HepG2 (cell line): ENCODE measurements around the gene QDPR. TPM values are rescaled to one million over a fixed set of nuclear protein-coding genes. Genes with fewer than 3 reads are reported as not detected.

Experiments used
- ATRX ChIP-seq: sonication (generic); formaldehyde crosslinking; IDR thresholded peaks from 2 replicates; pipeline ENCODE4 v1.4.0; 2020; ENCODE audit warnings: missing genetic modification reagents, borderline replicate concordance
- CBFB ChIP-seq: sonication (generic); formaldehyde crosslinking; IDR thresholded peaks from 2 replicates; pipeline ENCODE4 v1.4.0; 2020; ENCODE audit warnings: missing genetic modification reagents
- CEBPZ ChIP-seq: IDR thresholded peaks from 2 replicates; pipeline ENCODE4 v1.6.1; 2012; ENCODE audit warnings: low read length, improper control_type of control experiment
- CTCF ChIP-seq: sonication (generic); formaldehyde crosslinking; IDR thresholded peaks from 2 replicates; pipeline ENCODE4 v1.5.0; 2020; ENCODE audit warnings: mild to moderate bottlenecking, missing genetic modification reagents, moderate library complexity
- DRAP1 ChIP-seq: IDR thresholded peaks from 2 replicates; pipeline ENCODE4 v1.6.1; 2016; ENCODE audit warnings: missing genetic modification reagents, missing compliant biosample characterization
- DZIP1 ChIP-seq: sonication (generic); formaldehyde crosslinking; IDR thresholded peaks from 2 replicates; pipeline ENCODE4 v1.5.0; 2020; ENCODE audit warnings: mild to moderate bottlenecking, missing genetic modification reagents
- KMT2B ChIP-seq: IDR thresholded peaks from 2 replicates; pipeline ENCODE4 v1.6.1; 2016; ENCODE audit warnings: missing genetic modification reagents, missing compliant biosample characterization
- MXD4 ChIP-seq: IDR thresholded peaks from 2 replicates; pipeline ENCODE4 v1.6.1; 2016; ENCODE audit warnings: mild to moderate bottlenecking, missing biosample characterization, missing genetic modification reagents
- POLR2AphosphoS2 ChIP-seq: IDR thresholded peaks from 2 replicates; pipeline ENCODE4 v1.6.1; 2011; ENCODE audit warnings: low read depth, low read length, improper control_type of control experiment
- SP1 ChIP-seq, 2 experiments: fragments of 450-650 bp in 1 of 2; sonication (generic) in 1 of 2; formaldehyde crosslinking in 1 of 2; IDR thresholded peaks; 2 replicates each; pipeline versions ENCODE4 v1.4.0 to v1.6.1; 2016 to 2020; ENCODE audit warnings: missing genetic modification reagents in 1 of 2
- SPEN ChIP-seq: sonication (generic); formaldehyde crosslinking; IDR thresholded peaks from 2 replicates; pipeline ENCODE4 v1.5.1; 2020; ENCODE audit warnings: low read depth, mild to moderate bottlenecking, missing genetic modification reagents
- TBL1XR1 ChIP-seq: fragments of 150-350 bp; IDR thresholded peaks from 2 replicates; pipeline ENCODE4 v1.6.1; 2014; ENCODE audit warnings: borderline replicate concordance, low read length; ENCODE audit not compliant: partially characterized antibody
- TCF12 ChIP-seq, 2 experiments: fragments of 450-650 bp in 1 of 2; sonication (generic) in 1 of 2; formaldehyde crosslinking in 1 of 2; IDR thresholded peaks; 2 replicates each; pipeline versions ENCODE4 v1.6.1 to v1.8.0; 2017 to 2022; ENCODE audit warnings: antibody characterized with exemption in 1 of 2, mild to moderate bottlenecking in 1 of 2, missing genetic modification reagents in 1 of 2, moderate library complexity in 1 of 2
- WIZ ChIP-seq: sonication (generic); formaldehyde crosslinking; IDR thresholded peaks from 2 replicates; pipeline ENCODE4 v1.5.1; 2020; ENCODE audit warnings: mild to moderate bottlenecking, missing genetic modification reagents
- ZBTB21 ChIP-seq: sonication (generic); formaldehyde crosslinking; IDR thresholded peaks from 2 replicates; pipeline ENCODE4 v1.4.0; 2020; ENCODE audit warnings: missing genetic modification reagents
- ZNF24 ChIP-seq: fragments of 450-650 bp; IDR thresholded peaks from 2 replicates; pipeline ENCODE4 v1.6.1; 2017; ENCODE audit warnings: antibody characterized with exemption, mild to moderate bottlenecking
- ZNF30 ChIP-seq: sonication (generic); formaldehyde crosslinking; IDR thresholded peaks from 2 replicates; pipeline ENCODE4 v1.5.0; 2020; ENCODE audit warnings: mild to moderate bottlenecking, missing genetic modification reagents
- ZNF558 ChIP-seq: sonication (generic); formaldehyde crosslinking; IDR thresholded peaks from 2 replicates; pipeline ENCODE4 v1.9.0; 2022; ENCODE audit warnings: mild to moderate bottlenecking, missing genetic modification reagents, borderline replicate concordance
- ZNF597 ChIP-seq: sonication (generic); formaldehyde crosslinking; IDR thresholded peaks from 2 replicates; pipeline ENCODE4 v1.5.0; 2020; ENCODE audit warnings: missing genetic modification reagents
- ZNF709 ChIP-seq: sonication (generic); formaldehyde crosslinking; IDR thresholded peaks from 2 replicates; pipeline ENCODE4 v1.5.0; 2020; ENCODE audit warnings: mild to moderate bottlenecking, missing genetic modification reagents
- polyA plus RNA-seq, 8 experiments: library from polyadenylated mRNA; depleted of rRNA in 3 of 8; stranded (reverse) in 7 of 8; unstranded in 1 of 8; fragments of >200 nt; fragmentation: Illumina TruSeq in 4 of 8; extraction: Trizol in 4 of 8; gene quantifications; 2 replicates each; pipeline versions ENCODE4 v1.2.1 to v1.2.3, GENCODE V29; 2011 to 2016; ENCODE audit warnings: low read depth in 4 of 8, missing spikeins in 1 of 8, mixed read lengths in 1 of 8; ENCODE audit not compliant: insufficient read depth in 1 of 8
- total RNA-seq, 5 experiments: library from RNA; depleted of rRNA; stranded (reverse); fragments of >200 nt; fragmentation: Illumina TruSeq; extraction: Trizol; gene quantifications; 2 replicates each; pipeline ENCODE4 v1.2.3, GENCODE V29; 2016; ENCODE audit warnings: low read depth in 1 of 5

QDPR gene
- total and polyA plus RNA-seq, 2 of the 13 experiments (the other 11 are each of a cell fraction or from before 2014, with no cell fraction given): 9.9 to 95.5 TPM

GRCh38 chr4:17511509-17511949 is 361 bp downstream of the QDPR start (continued):
- TF ChIP-seq ZNF30 (CRISPR knock-in tag): no peak
- peak; percentile 88; the same call in 1 of the 2 replicates for TF ChIP-seq WIZ (CRISPR knock-in tag)
- no peak for TF ChIP-seq ZNF24
- no peak for TF ChIP-seq CEBPZ
- TF ChIP-seq KMT2B: peak; percentile 14; the same call in 1 of the 2 replicates
- TF ChIP-seq DRAP1 (CRISPR knock-in tag): no peak
- no peak for TF ChIP-seq POLR2AphosphoS2
- no peak for TF ChIP-seq CTCF (CRISPR knock-in tag)
- TF ChIP-seq ZNF558: no peak
- TF ChIP-seq TCF12 (IDR thresholded peaks at IDR 0.05): no peak
- TF ChIP-seq TCF12 (CRISPR knock-in tag; IDR thresholded peaks at IDR 0.05): no peak
- TF ChIP-seq DZIP1: no peak
- no peak for TF ChIP-seq ZNF709 (CRISPR knock-in tag)
- TF ChIP-seq SPEN (CRISPR knock-in tag): no peak
- TF ChIP-seq CBFB: no peak
- 0 out of 2 replicates have a peak, but pooled peaks have one; percentile 19 for TF ChIP-seq MXD4 (CRISPR knock-in tag)
- no peak for TF ChIP-seq ZNF597 (CRISPR knock-in tag)
- TF ChIP-seq ZBTB21 (CRISPR knock-in tag): no peak
- TF ChIP-seq SP1 (IDR thresholded peaks at IDR 0.05): no peak
- no peak for TF ChIP-seq SP1 (CRISPR knock-in tag; IDR thresholded peaks at IDR 0.05)
- no peak for TF ChIP-seq TBL1XR1
- no peak for TF ChIP-seq ATRX
